ENCODE data around the gene TANK. TPM values are rescaled to one million over a fixed set of nuclear protein-coding genes. Genes with fewer than 3 reads are reported as not detected.
A peak's percentile ranks its signal among the peaks of the same experiment; 100 is the strongest.

The TANK gene
- total and polyA plus RNA-seq, 2 of the 13 experiments (the other 11 are each of a cell fraction or from before 2014, with no cell fraction given) = 66.9 to 96.1 TPM

- intact Hi-C loops (cut with micrococcal nuclease; ENCODE audit: unreplicated experiment) = no loop called here
These were observed 17.7 kb downstream of the TANK start for GRCh38 chr2:161177969-161178368.

More at GRCh38 chr2:161177969-161178368, 17.7 kb downstream of the TANK start:
- Histone ChIP-seq H3K27ac (ENCODE audit: extremely low read length, insufficient read depth, low read length) (no peak overlapping the region), H3K4me1 (ENCODE audit: insufficient read depth, low read length) (peaks cover 3% of the 10 kb centered on the region; the same call in 1 of the 2 replicates), H3K9me3 (ENCODE audit: low read length) (no peaks in the 10 kb centered on the region), H2AFZ (ENCODE audit: low read length) (no peak overlapping the region), H4K20me1 (ENCODE audit: insufficient read depth, low read length) (0 out of 2 replicates have a peak, but pooled peaks cover 4% of the 10 kb centered on the region), H3K4me2 (ENCODE audit: low read depth, low read length) (no peak overlapping the region), H3K4me3 (replicated peaks in 1 of 3; ENCODE audit: insufficient read depth in 1 of 3, low read depth in 2 of 3, low read length in 3 of 3) (no peak overlapping the region), H3K79me2 (ENCODE audit: insufficient read depth, low read length) (peaks cover 27% of the 10 kb centered on the region), H3K36me3 (replicated peaks in 1 of 2; ENCODE audit: control insufficient read depth in 1 of 2, insufficient read depth in 2 of 2, low read length in 2 of 2) (peaks cover 17 to 48% of the 10 kb centered on the region in 2 experiments), H3K9ac (ENCODE audit: insufficient read depth, low read depth, low read length) (no peak overlapping the region), H3K27me3 (ENCODE audit: control insufficient read depth in 1 of 2, insufficient read depth in 2 of 2, low read length in 2 of 2) (no peaks in the 10 kb centered on the region)
- FAIRE-seq (no peak), ATAC-seq (no peak), DNase-seq (ENCODE audit: low spot score) (no peak)
- ChIA-PET CTCF (ENCODE audit: low intra/inter-chr PET ratio, low total read pairs) (no interaction called here), POLR2A (no interaction called here)
- BruUV-seq (replicated peaks) = no TSS peak
- 92% methylated on average over 1 of the region's 1 CpG for WGBS (ENCODE audit: low lambda C conversion rate)
- in situ Hi-C loops (cut with HindIII; ENCODE audit: extremely low pct_ligation_motif_present, low pct_unique_long_range_greater_than_20kb) = no loop called here
- TF ChIP-seq ZNF274 (CRISPR knock-in tag; IDR thresholded peaks at IDR 0.05) = no peak
- TF ChIP-seq SIN3A (IDR thresholded peaks at IDR 0.05; ENCODE audit: borderline replicate concordance, low read depth, low read length) = no peak
- no peak for TF ChIP-seq ZNF235 (CRISPR knock-in tag; IDR thresholded peaks at IDR 0.05; ENCODE audit: borderline replicate concordance)
- TF ChIP-seq FOXA1 (IDR thresholded peaks at IDR 0.05) = no peak
- no peak for TF ChIP-seq FOXA1 (CRISPR knock-in tag; IDR thresholded peaks at IDR 0.05)
- peak; percentile 65 for TF ChIP-seq NFE2L2 (IDR thresholded peaks at IDR 0.05; ENCODE audit: low read length)
- TF ChIP-seq ZNF709 (CRISPR knock-in tag; IDR thresholded peaks at IDR 0.05) = no peak
- no peak for TF ChIP-seq TFAP4 (IDR thresholded peaks at IDR 0.05; ENCODE audit: borderline replicate concordance, low read depth)
- TF ChIP-seq ZNF766 (CRISPR knock-in tag; IDR thresholded peaks at IDR 0.05; ENCODE audit: borderline replicate concordance) = no peak
- no peak for TF ChIP-seq ATF4 (CRISPR knock-in tag; IDR thresholded peaks at IDR 0.05)

All from HepG2 (cell line).